Chondrocyte (in vitro differentiated cells): ENCODE data around the gene KATNB1. TPM values are rescaled to one million over a fixed set of nuclear protein-coding genes. Genes with fewer than 3 reads are reported as not detected.

Experiments
- DNase-seq: peaks from one replicate; pipeline ENCODE4 v3.0.0; 2021; ENCODE audit warnings: mixed read lengths, low spot score
- H3K27ac Mint-ChIP-seq: one replicate; pipeline ENCODE4 v1.8.0; 2021; ENCODE audit warnings: mild to moderate bottlenecking, moderate library complexity, mixed read lengths; ENCODE audit not compliant: unreplicated experiment
- H3K27me3 Mint-ChIP-seq: 2 replicates; pipeline ENCODE4 v1.8.0; 2021; ENCODE audit warnings: low read depth, mixed read lengths
- H3K36me3 Mint-ChIP-seq: 2 replicates; pipeline ENCODE4 v1.8.0; 2021; ENCODE audit warnings: low read depth, mixed read lengths
- H3K4me1 Mint-ChIP-seq: 2 replicates; pipeline ENCODE4 v1.8.0; 2021; ENCODE audit warnings: low read depth, mild to moderate bottlenecking, mixed read lengths
- H3K4me3 Mint-ChIP-seq: one replicate; pipeline ENCODE4 v1.8.0; 2021; ENCODE audit warnings: mild to moderate bottlenecking, moderate library complexity, mixed read lengths; ENCODE audit not compliant: unreplicated experiment
- H3K9me3 Mint-ChIP-seq: 2 replicates; pipeline ENCODE4 v1.8.0; 2021; ENCODE audit warnings: low read depth, mixed read lengths
- CTCF ChIP-seq: fragments of 200-600 bp; sonication (generic); IDR thresholded peaks from 2 replicates; pipeline ENCODE4 v1.5.0; 2021; ENCODE audit warnings: antibody characterized with exemption, mild to moderate bottlenecking, moderate library complexity
- total RNA-seq: library from RNA; stranded (reverse); gene quantifications from 3 replicates; pipeline ENCODE4 v1.2.1, GENCODE V29; 2021

The KATNB1 gene
- total RNA-seq, 1 donor from 2014 or later, result 14.0 TPM

DNA sequence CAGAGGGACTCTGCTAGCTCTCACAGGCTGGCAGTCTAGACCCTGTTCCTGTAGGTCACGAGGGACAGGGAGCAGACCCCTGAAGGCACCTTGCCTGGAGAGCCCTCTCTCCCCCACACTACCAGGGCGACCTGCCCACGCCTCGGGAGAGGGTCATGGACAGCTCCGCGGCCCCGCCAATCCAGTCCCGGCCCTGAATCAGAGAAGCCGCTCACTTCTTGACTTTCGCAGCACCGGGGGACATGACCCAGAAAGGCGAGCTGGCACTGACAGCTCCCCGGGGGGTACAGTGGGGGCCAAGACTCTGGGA is 61.6 kb downstream of the KATNB1 start:
- Mint-ChIP-seq H3K36me3 (peaks cover 10% of the 10 kb centered on the region), H3K4me3 (peak overlapping the region; percentile 6), H3K27ac (no peak overlapping the region), H3K9me3 (no peaks in the 10 kb centered on the region), H3K4me1 (peaks cover 51% of the 10 kb centered on the region), H3K27me3 (no peaks in the 10 kb centered on the region)
- no peak for TF ChIP-seq CTCF
- DNase-seq, result no peak

GRCh38 chr16:57797526-57798266 is 62.1 kb downstream of the KATNB1 start:
- no peak for DNase-seq
- peaks cover 52% of the 10 kb centered on the region for H3K4me1 Mint-ChIP-seq
- H3K27ac Mint-ChIP-seq, result peak overlapping the region; percentile 63
- H3K27me3 Mint-ChIP-seq, result no peaks in the 10 kb centered on the region
- TF ChIP-seq CTCF, result no peak
- peak overlapping the region; percentile 55 for H3K4me3 Mint-ChIP-seq
- H3K36me3 Mint-ChIP-seq, result peaks cover 8% of the 10 kb centered on the region
- no peaks in the 10 kb centered on the region for H3K9me3 Mint-ChIP-seq

- Mint-ChIP-seq H3K27ac (no peak overlapping the region), H3K4me3 (peak overlapping the region; percentile 2), H3K9me3 (no peaks in the 10 kb centered on the region), H3K4me1 (peaks cover 59% of the 10 kb centered on the region), H3K27me3 (no peaks in the 10 kb centered on the region), H3K36me3 (peaks cover 8% of the 10 kb centered on the region)
- no peak for DNase-seq
- no peak for TF ChIP-seq CTCF
Observed at GRCh38 chr16:57798267-57798810, 62.8 kb downstream of the KATNB1 start.

DNA sequence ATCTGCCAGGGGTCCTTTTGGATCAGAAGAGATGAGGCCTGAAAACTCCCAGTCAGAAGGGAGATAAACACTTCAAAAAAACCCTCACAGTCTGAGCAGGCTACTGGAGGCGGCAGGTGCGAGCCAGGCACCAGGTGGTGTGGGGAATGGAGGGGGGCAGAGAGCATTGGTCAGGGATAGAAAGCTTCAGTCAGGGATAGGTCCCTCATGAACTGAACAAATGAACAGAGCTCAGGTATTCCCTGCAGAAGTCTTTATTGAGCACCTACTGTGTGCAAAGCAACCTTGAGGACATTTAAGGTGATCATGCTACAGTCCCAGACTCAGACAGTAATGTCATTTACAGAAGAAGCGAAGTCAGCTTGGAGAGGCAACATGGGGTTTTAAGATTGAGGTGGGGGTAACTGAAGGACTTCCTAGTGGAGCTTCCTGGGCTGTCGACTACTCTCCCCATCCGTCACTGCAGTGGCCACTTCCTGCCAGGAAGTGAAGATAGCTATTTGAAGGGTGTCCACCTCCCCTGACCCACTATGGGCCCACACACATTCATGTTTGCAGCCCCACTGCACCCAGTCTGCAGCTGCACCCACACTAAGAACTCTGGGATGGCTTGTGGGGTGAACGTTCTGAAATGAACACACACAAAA is 63.5 kb downstream of the KATNB1 start:
- no peaks in the 10 kb centered on the region for H3K9me3 Mint-ChIP-seq
- DNase-seq, result no peak
- no peak for TF ChIP-seq CTCF
- peaks cover 66% of the 10 kb centered on the region for H3K4me1 Mint-ChIP-seq
- peak overlapping the region; percentile 63 for H3K4me3 Mint-ChIP-seq
- H3K36me3 Mint-ChIP-seq, result peaks cover 8% of the 10 kb centered on the region
- H3K27ac Mint-ChIP-seq, result no peak overlapping the region
- H3K27me3 Mint-ChIP-seq, result no peaks in the 10 kb centered on the region

DNA sequence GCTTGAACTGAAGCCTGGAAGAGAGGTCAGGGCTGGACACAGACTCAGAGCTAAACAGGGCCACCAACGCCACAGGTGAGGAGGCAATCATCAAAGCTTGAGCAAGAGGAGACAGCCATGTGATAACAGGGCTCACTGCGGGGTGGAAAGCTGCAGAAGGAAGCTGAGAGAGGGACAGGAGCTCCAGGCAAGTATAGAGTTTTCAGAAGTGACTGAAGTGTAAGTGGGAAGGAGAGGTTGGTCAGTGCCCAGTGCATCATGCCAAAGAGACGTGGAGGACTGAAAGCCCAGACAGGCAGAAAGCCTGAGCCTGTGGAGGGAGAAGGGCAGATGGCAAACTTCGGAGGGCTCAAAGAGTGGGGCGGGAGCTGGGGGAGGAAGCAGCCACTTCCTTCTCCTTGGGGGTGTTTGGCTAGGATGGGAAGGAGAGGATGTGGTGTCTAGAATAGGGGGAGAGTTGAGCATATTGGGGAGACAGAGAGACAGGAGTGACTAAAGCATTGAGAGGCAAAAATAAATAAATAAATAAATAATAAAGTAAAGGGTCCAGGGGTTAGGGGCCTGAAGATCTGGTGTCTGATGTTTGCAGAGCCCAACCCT is 64.1 kb downstream of the KATNB1 start:
- Mint-ChIP-seq H3K36me3 (peaks cover 5% of the 10 kb centered on the region), H3K9me3 (no peaks in the 10 kb centered on the region), H3K4me3 (peak overlapping the region; percentile 84), H3K27ac (no peak overlapping the region), H3K4me1 (peaks cover 71% of the 10 kb centered on the region), H3K27me3 (no peaks in the 10 kb centered on the region)
- no peak for DNase-seq
- TF ChIP-seq CTCF, result no peak
